Fibroblast of lung (primary cell): ENCODE measurements around the gene GTF2H2.
"Not testable (repeated sequence)": the region's sequence is repeated elsewhere in the genome, so short reads cannot be mapped to it uniquely, and the experiment has no call there.

Experiments
- EZH2 ChIP-seq: IDR thresholded peaks from 2 replicates; pipeline ENCODE4 v1.5.1; 2012; ENCODE audit warnings: low read length, control low read depth, mild to moderate bottlenecking; ENCODE audit errors: missing control alignments
- TF ChIP-seq, protein P1 (sequence below), 2 donors: IDR thresholded peaks in 1 of 2; conservative IDR thresholded peaks in 1 of 2; 1 replicate in 1 of 2; 2 replicates in 1 of 2; pipeline ENCODE4 v1.5.1; 2011 to 2012; ENCODE audit warnings: low read length in 2 of 2, control low read depth in 1 of 2, inconsistent platforms in 1 of 2, low read depth in 1 of 2, mild to moderate bottlenecking in 1 of 2

DNA sequence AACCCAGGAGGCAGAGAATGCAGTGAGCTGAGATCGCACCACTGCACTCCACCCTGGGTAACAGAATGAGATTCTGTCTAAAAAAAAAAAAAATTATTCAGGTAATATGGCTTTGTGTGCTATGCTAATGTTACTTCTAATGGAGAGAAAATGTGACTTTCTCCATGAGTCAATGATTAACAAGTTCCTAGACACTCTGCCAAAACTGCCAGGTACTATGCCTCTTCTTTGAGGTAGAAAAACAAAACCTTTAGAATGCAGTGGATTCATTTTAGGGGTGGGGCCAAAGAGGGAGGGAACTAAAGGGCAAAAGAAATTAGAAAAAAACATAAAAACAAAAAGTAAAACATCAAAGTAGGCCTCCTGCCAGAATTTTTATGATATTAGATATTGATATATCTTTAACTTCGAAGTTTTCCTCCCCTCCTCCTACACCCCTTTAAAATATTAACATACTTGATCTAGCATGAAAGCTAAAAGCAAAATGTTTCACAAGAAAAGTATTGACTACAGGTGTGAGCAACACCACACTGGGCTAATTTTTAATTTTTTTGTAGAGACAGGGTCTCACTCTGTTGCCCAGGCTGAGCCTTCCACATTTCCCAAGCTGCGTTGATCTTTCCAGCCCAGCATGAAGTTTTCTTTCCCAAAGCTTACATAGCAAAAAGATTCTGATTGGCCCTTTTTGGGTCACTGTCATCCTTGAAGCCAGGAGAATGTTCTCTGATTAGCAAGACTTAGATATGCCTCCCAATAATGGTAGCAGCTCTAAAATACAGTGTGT lies 17.0 kb upstream of the GTF2H2 start:
- TF ChIP-seq, protein P1, sequence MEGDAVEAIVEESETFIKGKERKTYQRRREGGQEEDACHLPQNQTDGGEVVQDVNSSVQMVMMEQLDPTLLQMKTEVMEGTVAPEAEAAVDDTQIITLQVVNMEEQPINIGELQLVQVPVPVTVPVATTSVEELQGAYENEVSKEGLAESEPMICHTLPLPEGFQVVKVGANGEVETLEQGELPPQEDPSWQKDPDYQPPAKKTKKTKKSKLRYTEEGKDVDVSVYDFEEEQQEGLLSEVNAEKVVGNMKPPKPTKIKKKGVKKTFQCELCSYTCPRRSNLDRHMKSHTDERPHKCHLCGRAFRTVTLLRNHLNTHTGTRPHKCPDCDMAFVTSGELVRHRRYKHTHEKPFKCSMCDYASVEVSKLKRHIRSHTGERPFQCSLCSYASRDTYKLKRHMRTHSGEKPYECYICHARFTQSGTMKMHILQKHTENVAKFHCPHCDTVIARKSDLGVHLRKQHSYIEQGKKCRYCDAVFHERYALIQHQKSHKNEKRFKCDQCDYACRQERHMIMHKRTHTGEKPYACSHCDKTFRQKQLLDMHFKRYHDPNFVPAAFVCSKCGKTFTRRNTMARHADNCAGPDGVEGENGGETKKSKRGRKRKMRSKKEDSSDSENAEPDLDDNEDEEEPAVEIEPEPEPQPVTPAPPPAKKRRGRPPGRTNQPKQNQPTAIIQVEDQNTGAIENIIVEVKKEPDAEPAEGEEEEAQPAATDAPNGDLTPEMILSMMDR (conservative IDR thresholded peaks at IDR 0.05 in 1 of 2, IDR thresholded peaks at IDR 0.05 in 1 of 2; ENCODE audit: low read depth in 1 of 2, low read length in 2 of 2), result not testable (repeated sequence)
- not testable (repeated sequence) for TF ChIP-seq EZH2
